Activated CD4-positive, alpha-beta T cell treated with anti-CD3 and anti-CD28 coated beads, Interleukin-2, amount 50 U/mL, for 4 hours (primary cell): ENCODE measurements around the gene GSTT2.
"Not testable (repeated sequence)": the region's sequence is repeated elsewhere in the genome, so short reads cannot be mapped to it uniquely, and the experiment has no call there.

ENCODE experiments used
- DNase-seq, 2 experiments: peaks; one replicate each; pipeline ENCODE4 v3.0.0-alpha.2; 2020

Gene GSTT2

DNA sequence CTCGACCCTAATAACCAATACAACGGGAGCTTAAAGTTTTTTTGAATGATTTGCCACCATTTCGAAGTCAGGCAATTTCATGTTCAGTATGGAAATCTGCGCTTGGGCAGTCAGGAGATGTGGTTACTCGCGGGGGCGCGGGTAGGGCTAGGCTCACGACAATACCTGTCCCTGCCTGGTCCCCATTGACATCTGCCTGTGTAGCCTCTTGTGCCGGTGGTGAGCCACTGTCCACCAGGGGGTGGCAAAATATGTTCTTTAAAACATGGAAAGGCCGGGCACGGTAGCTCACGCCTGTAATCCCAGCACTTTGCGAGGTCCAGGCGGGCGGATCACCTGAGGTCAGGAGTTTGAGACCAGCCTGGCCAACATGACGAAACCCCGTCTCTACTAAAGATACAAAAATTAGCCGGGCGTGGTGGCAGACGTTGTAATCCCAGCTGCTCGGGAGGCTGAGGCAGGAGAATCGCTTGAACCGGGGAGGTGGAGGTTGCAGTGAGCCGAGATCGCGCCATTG, 5.0 kb upstream of the GSTT2 start:
- not testable (repeated sequence) for DNase-seq

DNA sequence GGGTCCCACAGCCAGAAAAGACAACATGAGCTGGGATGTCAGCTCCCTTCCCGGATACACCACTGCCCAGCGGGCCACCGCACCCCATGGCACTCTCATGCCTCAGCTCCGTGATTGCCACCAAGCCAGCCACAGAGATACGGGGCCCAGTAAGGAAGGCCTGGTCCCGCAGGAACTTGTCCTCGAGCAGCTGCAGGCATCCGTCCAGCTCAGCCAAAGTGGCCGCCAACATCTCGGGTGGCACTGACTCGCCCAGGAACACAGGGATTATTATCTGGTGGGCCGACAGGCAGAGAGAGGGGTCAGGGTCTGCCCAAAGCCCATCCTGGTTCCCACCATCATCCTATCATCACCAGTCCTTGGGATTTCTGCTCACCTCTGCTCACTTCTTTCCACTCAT, 2.6 kb upstream of the GSTT2 start:
- DNase-seq, result not testable (repeated sequence)

GRCh38 chr22:23980567-23980966, 633 bp downstream of the GSTT2 start:
- not testable (repeated sequence) for DNase-seq

GRCh38 chr22:23984430-23984829, 4.5 kb downstream of the GSTT2 start:
- peak; percentile 66 to 68 for DNase-seq

- not testable (repeated sequence) for DNase-seq
These were observed 6.2 kb downstream of the GSTT2 start for GRCh38 chr22:23986089-23986488.

GRCh38 chr22:23986538-23987178, 6.7 kb downstream of the GSTT2 start:
- DNase-seq, result not testable (repeated sequence)

DNA sequence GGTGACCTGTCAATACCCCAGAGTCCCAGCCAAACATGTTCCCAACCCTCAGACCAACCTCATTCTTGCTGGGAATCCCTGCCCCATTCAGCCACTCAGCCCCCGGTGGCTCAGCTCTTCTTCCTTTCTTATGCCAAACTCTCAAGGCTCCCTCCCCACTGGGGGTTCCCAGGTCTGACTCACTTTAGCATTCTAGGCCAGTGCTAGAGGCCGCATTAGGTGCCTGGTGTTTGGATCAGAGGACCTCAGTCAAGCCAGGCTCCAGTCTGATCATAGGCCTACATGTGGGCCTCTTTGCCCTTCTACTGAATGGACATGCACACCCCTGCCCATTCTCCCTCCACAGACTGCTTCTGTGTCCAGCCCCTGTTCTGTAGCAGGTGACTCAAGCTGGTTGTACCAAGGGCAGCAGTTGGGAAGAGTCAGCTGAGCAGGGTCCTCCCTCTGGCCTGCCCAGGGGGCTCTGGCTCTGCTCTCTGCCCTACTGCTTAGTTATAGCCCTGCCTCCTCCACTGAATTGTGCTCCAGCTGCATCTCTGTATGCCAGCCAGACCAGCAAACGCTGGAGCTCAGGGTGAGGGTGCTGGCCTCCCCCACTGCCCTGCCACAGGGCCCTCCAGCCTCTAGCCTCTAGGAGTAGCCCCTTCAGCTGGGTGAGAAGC, 9.8 kb downstream of the GSTT2 start:
- DNase-seq, result not testable (repeated sequence)

DNA sequence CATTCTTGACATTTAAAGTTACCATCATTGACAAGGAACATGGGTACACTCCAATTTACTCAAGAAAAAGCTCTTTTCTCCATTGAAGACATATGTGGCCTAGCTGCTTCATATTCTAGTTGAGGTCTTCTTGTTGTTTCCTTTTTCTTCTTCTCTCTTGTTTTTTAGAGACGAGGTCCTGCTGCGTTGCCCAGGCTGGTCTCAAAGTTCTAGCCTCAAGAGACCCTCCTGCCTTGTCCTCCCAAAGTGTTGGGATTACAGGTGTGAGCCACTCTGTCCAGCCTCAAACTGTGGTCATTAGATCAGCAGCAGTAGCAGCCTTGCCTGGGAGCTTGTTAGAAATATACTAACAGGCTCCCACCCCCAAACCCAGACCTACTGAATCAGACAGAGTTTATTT, 13.1 kb downstream of the GSTT2 start:
- DNase-seq, result not testable (repeated sequence)

GRCh38 chr22:23993581-23994177, 13.7 kb downstream of the GSTT2 start:
- not testable (repeated sequence) for DNase-seq

DNA sequence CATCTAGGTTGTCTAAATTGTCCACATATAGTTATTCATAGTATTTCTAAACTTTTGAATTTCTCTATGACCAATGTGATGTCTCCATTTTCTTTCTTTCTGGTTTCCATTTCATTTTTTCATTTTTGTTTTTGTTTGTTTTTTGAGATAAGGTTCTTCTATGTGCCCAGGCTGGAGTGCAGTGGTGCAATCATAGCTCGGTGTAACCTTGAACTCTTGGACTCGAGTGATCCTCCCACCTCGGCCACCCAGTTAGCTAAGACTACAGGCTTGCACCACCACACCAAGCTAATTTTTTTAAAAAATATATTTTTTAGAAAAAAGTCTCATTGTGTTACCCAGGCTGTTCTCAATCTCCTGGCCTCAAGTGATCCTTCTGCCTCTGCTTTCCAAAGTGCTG, 17.2 kb downstream of the GSTT2 start:
- no peak for DNase-seq

GRCh38 chr22:23999779-24000178, 19.8 kb downstream of the GSTT2 start:
- DNase-seq, result not testable (repeated sequence)

GRCh38 chr22:24001314-24001713, 21.4 kb downstream of the GSTT2 start:
- DNase-seq, result no peak

DNA sequence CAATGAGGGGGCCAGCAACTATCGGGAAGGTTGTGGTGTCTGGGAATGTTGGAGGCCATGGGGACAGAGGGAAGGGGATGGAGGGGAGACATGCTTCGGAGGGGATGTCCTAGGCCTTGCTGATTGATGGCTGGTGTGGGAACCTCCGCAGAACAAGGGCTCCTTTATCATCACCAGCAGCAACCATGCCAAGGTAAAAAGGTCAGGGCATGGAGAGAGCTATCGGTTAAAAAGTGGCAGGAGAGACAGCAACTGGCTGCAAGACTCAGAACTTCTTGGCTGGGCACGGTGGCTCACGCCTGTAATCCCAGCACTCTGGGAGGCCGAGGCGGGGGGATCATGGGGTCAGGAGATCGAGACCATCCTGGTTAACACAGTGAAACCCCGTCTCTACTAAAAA, 22.3 kb downstream of the GSTT2 start:
- no peak for DNase-seq

- no peak for DNase-seq
These were observed 22.9 kb downstream of the GSTT2 start for GRCh38 chr22:24002851-24003250.

GRCh38 chr22:24003887-24004286, 24.0 kb downstream of the GSTT2 start:
- DNase-seq, result no peak

DNA sequence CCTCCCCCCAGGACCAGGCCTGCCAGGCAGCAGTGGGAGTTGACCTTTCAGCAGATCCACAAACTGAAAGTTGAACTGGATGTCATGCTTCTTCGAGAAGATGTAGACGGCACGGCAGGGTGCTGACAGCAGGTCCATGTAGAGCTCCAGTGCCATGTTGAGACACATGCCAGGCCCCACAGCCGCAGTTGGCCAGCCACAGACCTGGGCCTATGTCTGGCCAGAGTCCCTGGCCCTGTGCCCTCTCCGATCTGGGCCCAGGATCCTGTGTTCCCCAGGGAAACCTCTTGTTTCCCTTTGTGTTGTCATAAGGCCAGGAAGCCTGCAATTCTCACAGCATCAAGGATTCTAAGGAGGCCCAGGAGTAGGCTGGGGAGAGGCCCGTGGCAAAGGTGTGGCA, 25.3 kb downstream of the GSTT2 start, which contains the start of gene GSTT4:
TSS of gene GSTT4 (minus strand) at position 253 of the 400 bp plus-strand sequence. CDS start at position 156, 97 bp downstream.
- no peak for DNase-seq

DNA sequence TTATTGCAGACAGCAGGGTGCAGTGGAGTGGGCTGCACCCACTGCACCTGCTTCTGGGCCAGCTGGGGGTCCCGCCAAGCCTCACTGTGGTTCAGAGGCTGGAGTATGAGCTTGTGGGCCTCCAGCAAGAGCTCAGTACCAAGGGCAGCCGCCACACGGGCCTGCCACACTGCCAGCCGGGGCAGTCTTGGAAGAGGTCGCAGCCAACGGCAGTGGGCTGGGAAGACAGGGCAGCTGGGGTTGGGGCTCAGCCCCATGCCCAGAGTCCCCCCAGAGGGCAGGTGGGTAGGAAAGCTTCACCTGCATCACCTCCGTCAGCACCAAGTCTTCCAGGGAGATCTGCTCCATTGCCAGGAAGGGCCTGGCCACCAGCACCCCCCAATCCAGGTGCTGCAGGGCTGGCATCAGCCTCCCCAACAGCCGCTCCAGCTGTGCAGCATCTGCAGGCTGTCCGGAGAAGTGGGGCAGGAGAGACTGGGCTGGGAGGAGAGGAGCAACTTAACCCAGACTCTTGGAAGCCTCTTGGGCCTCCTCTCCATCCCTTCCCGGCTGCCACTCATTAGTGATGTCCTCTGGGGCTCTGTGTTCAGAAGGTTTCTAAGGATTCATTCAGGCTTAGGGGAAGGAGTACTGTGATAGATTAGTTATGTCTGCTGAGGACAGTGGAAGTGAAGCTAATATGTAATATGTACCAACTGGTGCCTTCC, 26.4 kb downstream of the GSTT2 start:
- DNase-seq, result no peak

DNA sequence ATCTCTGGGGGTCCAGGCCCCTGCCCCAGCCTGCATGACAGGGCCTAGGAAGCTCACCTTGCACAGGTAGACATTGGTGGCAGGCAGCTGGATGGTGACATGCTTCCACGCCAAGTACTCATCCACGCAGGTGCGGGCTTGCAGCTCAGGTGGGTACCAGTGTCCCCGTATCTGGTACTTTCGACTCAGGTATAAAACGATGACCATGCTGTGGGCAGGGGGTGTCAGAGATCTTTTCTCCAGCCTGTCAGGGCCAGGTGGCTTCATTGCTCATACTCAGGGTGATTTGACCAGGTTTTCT, 26.9 kb downstream of the GSTT2 start:
- no peak for DNase-seq

DNA sequence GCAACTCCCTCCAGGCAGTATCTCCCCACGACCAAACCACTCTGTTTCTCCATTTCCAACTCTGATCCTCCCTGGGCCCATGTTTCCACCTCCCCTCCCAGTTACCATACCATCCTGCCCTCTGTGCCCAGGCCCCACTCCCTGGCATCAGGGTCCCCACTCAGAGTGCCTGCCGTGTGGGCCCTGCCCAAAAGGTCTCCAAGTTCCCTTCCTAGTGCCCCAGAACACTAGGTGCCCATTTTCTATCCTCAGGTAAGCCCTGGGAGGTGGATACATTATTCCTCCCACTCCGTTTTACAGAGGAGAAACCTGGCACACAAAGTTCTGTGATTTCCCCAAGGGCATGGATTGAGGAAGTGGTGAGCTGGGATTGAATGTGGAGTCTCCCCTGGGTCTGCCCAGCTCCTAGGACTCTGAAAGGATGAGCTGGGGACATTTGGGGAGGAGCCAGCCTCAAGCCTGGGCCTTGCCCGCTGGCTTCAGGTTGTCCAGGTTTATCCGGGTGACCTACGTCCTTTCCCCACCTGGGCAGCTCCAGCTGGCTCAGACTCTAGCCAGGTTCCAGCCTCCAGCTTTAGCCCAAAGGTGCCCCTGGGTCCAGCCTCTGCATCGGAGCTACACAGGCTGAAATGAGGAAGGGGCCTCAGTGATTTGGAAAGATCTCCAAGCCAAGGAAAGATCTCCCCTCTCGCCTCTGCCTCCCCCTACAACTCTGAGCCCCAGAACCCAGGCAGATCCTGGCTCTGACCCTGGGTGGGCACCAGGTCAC, 27.5 kb downstream of the GSTT2 start:
- DNase-seq, result no peak

DNA sequence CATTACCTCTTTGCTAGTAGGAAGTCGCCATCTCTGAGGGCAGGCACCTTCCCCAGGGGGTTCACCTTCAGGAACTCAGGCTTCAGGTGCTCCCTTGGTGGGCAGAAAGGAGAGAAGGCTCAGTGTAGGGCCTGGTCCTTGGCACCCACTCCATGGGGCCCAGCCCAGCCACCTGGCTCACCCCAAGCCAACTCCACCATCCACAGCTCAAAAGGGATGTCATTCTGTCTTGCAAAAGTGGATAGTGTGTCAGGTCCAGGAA, 28.0 kb downstream of the GSTT2 start:
- DNase-seq, result no peak

- DNase-seq, result no peak
These were observed 28.7 kb downstream of the GSTT2 start for GRCh38 chr22:24008381-24009226.
